Measurements from ENCODE around the gene PTPRN.
"Not testable (repeated sequence)": the region's sequence is repeated elsewhere in the genome, so short reads cannot be mapped to it uniquely, and the experiment has no call there.

Gene PTPRN

DNA sequence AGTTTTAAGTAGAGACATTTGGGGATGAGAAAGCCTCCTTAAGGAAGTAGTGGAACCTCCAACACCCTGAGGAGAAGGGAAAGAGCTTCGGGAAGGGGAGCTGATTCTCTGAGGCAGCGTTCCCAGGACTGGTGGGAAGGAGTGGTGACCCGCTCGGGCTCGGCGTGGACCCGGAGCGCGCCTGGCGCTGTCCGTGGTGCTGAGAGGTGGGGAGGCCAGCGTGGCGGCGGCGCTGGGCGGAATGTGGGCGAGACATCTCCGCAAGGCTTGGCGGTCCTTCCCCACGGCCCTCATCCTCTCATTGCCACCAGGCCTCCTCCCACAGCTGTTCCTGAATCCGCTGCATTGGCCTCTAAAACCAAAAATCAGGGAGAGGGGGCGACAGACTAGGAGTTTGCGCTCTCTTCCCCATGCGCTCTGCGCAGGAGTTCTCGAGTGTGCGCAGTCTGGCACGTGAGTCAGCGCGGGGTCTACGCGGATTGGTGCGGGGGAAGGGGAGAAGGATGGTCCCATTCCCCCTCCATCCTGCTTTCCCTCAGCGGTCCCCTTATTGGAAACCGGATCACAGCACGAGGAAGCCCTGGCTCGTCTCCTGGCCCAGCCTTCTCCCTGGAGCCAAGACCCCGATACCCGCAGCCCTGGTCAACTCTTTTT lies 22.5 kb upstream of the PTPRN start:
- TF ChIP-seq, protein P1, sequence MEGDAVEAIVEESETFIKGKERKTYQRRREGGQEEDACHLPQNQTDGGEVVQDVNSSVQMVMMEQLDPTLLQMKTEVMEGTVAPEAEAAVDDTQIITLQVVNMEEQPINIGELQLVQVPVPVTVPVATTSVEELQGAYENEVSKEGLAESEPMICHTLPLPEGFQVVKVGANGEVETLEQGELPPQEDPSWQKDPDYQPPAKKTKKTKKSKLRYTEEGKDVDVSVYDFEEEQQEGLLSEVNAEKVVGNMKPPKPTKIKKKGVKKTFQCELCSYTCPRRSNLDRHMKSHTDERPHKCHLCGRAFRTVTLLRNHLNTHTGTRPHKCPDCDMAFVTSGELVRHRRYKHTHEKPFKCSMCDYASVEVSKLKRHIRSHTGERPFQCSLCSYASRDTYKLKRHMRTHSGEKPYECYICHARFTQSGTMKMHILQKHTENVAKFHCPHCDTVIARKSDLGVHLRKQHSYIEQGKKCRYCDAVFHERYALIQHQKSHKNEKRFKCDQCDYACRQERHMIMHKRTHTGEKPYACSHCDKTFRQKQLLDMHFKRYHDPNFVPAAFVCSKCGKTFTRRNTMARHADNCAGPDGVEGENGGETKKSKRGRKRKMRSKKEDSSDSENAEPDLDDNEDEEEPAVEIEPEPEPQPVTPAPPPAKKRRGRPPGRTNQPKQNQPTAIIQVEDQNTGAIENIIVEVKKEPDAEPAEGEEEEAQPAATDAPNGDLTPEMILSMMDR (IDR thresholded peaks at IDR 0.05; ENCODE audit: low read depth, low read length, missing control alignments), result no peak
- no peak overlapping the region for H3K4me3 ChIP-seq (ENCODE audit: low read depth, low read length)
- no peak for DNase-seq (ENCODE audit: low read depth)

DNA sequence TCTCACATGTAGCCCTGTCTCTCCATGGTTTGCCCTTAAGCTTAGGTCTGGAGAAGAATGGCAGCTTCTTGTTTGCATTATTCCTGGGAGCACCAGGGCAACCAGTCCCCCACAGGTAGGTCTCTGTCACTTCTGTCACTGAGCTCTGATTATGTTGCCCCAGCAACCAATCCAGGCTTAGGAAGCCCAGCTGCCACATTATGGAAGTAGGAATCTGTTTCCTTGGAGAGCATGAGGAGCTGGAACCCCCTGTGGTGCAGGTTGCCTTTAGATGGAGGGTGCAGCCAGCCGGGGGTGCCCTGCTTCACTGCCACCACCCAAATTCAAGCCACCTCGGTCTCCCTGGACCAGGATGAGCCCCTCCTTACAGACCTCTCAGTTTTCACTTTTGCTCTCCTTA lies 18.5 kb upstream of the PTPRN start:
- TF ChIP-seq, protein P1 (IDR thresholded peaks at IDR 0.05; ENCODE audit: low read depth, low read length, missing control alignments), result no peak
- no peak for DNase-seq (ENCODE audit: low read depth)

DNA sequence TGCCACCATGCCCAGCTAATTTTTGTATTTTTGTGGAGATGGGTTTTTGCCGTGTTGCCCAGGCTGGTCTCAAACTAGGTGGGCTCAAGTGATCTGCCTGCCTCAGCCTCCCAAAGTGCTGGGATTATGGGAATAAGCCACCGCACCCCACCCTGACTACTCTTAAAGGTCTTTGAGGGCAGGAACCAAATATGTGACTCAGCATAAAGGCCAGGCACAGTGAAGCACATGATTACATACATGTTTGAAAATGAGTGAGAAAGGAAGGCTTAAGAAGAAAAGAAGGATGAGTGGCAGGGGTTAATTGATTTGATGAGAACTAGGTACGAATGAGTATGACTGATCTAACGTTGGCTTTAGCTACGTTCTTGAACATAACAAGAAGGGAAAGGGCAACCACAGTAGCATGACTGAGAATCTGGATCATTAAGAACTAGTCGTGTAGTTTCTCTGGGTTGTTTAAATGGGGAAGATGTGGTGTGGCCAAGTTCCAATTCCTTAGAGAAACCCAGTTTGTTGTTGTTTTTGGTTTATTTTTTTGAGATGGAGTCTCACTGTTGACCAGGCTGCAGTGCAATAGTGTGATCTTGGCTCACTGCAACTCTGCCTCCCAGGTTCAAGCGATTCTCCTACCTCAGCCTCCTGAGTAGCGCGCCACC lies 16.6 kb upstream of the PTPRN start:
- DNase-seq (ENCODE audit: low read depth), result no peak
- no peak overlapping the region for H3K4me3 ChIP-seq (ENCODE audit: low read depth, low read length)
- TF ChIP-seq, protein P1 (IDR thresholded peaks at IDR 0.05; ENCODE audit: low read depth, low read length, missing control alignments), result no peak

More for the DNA sequence above, 18.5 kb upstream of the PTPRN start:
- H3K4me3 ChIP-seq (ENCODE audit: low read depth, low read length), result no peak overlapping the region

DNA sequence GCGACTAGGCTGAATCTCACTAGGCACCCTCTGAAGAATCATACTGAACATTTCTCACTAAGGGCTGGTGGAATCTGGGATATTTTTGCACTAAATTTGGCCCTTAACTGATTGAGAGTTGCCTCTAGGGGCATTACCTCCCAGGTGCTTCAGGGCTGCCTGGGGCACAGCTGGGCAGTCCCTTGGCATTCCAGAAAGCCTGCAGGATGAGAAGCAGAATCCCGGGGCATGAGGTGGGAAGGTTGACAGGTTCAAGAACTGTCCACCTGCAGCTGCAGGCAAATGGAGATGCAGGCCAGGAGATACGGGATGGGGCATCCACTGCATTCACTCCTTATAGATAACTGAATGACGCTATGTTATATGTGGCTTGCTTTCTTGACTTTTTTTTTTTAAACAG lies 15.9 kb upstream of the PTPRN start:
- no peak for DNase-seq (ENCODE audit: low read depth)
- TF ChIP-seq, protein P1 (IDR thresholded peaks at IDR 0.05; ENCODE audit: low read depth, low read length, missing control alignments), result no peak
- H3K4me3 ChIP-seq (ENCODE audit: low read depth, low read length), result no peak overlapping the region

DNA sequence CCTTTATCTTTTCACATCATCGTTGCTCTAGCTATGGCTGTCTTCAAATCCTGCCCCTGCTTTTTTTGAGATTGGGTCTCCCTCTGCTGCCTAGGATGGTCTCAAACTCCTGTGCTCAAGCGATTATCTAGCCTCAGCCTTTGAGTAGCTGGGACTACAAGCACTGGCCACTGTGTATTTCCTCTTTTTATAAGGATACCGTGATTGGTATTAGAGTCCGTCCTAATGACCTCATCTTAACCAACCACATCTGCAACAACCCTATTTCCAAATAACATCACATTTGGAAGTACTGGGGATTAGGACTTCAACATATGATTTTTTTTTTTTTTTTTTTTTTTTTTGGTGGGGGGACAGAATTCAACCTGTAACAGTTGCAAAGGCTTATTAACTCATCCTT lies 14.2 kb upstream of the PTPRN start:
- DNase-seq (ENCODE audit: low read depth), result no peak
- H3K4me3 ChIP-seq (ENCODE audit: low read depth, low read length), result no peak overlapping the region
- TF ChIP-seq, protein P1 (IDR thresholded peaks at IDR 0.05; ENCODE audit: low read depth, low read length, missing control alignments), result no peak

DNA sequence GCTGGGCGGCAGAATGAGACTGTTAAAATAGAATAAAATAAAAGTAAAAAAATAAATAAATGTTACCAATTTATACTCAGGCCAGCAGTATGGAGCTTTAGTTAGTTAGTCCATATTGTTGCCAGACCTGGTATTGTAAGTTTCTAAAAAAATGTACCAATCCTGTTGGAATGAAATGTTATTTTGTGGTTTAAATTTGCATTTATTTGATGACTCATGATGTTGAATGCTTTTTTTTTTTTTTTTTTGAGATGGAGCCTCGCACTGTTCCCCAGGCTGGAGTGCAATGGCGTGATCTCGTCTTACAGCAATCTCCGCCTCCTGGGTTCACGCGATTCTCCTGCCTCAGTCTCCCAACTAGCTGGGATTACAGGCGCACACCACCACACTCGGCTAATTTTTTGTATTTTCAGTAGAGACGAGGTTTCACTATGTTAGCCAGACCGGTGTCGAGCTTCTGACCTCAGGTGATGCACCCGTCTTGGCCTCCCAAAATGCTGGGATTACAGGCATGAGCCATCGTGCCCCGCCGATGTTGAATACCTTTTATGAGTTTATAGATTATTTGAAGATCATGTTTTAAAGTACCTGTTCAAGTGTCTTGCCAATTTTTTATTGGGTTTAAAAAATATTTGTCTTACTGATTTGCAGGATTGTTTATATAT lies 5.7 kb upstream of the PTPRN start:
- no peak for DNase-seq (ENCODE audit: low read depth)
- TF ChIP-seq, protein P1 (IDR thresholded peaks at IDR 0.05; ENCODE audit: low read depth, low read length, missing control alignments), result no peak
- no peak overlapping the region for H3K4me3 ChIP-seq (ENCODE audit: low read depth, low read length)

DNA sequence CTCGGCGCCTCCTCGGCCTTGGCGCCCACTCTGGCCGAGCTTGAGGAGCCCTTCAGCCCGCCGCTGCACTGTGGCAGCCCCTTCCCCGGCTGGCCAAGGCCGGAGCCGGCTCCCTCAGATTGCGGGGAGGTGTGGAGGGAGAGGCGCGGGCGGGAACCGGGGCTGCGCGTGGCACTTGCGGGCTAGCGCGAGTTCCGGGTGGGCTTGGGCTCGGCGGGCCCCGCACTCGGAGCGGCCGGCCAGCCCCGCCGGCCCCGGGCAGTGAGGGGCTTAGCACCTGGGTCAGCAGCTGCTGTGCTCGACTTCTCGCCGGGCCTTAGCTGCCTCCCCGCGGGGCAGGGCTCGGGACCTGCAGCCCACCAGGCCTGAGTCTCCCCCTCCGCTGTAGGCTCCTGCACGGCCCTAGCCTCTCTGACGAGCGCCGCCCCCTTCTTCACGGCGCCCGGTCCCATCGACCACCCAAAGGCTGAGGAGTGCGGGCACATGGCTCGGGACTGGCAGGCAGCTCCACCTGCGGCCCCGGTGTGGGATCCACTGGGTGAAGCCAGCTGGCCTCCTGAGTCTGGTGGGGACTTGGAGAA lies 3.6 kb upstream of the PTPRN start:
- not testable (repeated sequence) for DNase-seq (ENCODE audit: low read depth); H3K4me3 ChIP-seq (ENCODE audit: low read depth, low read length)
